ENCODE data around the gene KREMEN1. TPM values are rescaled to one million over a fixed set of nuclear protein-coding genes. Genes with fewer than 3 reads are reported as not detected.

KREMEN1 gene
- total and polyA plus RNA-seq, 3 experiments from 2014 or later: 0.16 to 0.28 TPM; not detected in 1

DNA sequence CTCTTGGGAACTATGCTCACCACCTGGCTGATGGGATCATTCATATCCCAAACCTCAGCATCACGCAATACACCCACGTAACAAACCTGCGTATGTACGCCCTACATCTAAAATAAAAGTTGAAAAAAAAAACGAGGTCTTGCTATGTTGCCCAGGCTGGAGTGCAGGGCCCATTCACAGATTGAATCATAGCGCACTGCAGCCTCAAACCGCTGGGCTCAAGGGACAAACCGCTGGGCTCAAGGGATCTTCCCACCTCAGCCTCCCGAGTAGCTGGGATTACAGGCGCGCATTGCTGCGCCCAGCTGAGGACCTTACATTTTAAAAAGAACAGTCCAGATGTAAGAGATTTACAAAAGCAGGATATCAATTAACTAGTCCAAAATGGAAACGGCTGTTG, 91.0 kb downstream of the KREMEN1 start:
- peaks cover 11% of the 10 kb centered on the region for H3K4me1 ChIP-seq (ENCODE audit: insufficient read depth, low read length)
- CTCF ChIA-PET: no interaction called here
- H3K4me3 ChIP-seq (ENCODE audit: low read length): no peak overlapping the region
- Mint-ChIP-seq H3K36me3 (no peaks in the 10 kb centered on the region), H3K4me1 (peaks cover 15 to 22% (median 21%) of the 10 kb centered on the region in 3 donors), H3K27me3 (peaks cover 7 to 22% of the 10 kb centered on the region in 2 donors), H3K4me3 (no peak overlapping the region), H3K9me3 (no peaks in the 10 kb centered on the region), H3K27ac (no peak overlapping the region)
- no peak overlapping the region for H3K27ac ChIP-seq (ENCODE audit: low read depth, low read length)
- no peaks in the 10 kb centered on the region for H3K27me3 ChIP-seq (ENCODE audit: insufficient read depth, low read length, poor library complexity, severe bottlenecking)
- no peaks in the 10 kb centered on the region for H3K9me3 ChIP-seq (ENCODE audit: low read length)
- DNase-seq: no peak
- H3K36me3 ChIP-seq (ENCODE audit: insufficient read depth, low read length): no peaks in the 10 kb centered on the region
- POLR2A ChIA-PET: no interaction called here

DNA sequence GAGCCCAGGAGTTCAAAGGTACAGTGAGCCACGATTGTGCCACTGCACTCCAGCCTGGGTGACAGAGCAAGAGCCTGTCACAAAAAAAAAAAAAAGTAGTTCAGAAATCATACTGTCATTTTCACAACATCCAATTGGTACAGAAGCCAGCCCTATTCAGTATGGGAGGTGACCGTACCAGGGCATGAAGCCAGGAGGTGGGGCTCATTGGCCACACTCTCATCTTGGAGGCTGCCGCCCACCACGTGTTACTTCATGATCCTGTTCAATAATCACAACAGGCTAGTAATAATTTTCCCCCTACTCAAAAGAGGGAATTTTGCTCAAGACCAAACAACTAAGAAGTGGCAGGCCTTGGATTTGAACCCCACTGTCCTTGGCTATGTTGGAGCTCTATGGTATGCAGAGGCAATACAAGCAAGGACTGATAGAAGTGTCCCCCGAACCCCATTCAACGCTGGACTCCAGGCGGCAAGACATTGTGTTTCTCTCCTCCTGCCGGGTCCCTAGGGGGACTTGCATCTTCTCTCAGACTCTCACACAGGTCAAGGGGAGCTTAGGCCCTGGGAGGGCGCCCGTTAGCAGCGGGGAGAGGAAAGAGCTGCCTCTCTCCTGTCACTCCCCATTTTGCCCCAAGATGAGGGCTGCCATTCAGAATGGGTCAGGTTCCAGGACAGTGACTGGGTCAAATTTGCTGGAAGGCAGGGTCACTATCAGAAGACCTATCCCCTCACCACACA, 92.7 kb downstream of the KREMEN1 start:
- no peaks in the 10 kb centered on the region for H3K9me3 Mint-ChIP-seq
- ChIA-PET POLR2A (no interaction called here), CTCF (no interaction called here)
- H3K27me3 ChIP-seq (ENCODE audit: insufficient read depth, low read length, poor library complexity, severe bottlenecking): no peaks in the 10 kb centered on the region
- no peak overlapping the region for H3K27ac ChIP-seq (ENCODE audit: low read depth, low read length)
- peaks cover 11% of the 10 kb centered on the region for H3K4me1 ChIP-seq (ENCODE audit: insufficient read depth, low read length)
- no peaks in the 10 kb centered on the region for H3K9me3 ChIP-seq (ENCODE audit: low read length)
- H3K27ac Mint-ChIP-seq: no peak overlapping the region
- H3K4me1 Mint-ChIP-seq: peaks cover 15 to 22% (median 21%) of the 10 kb centered on the region in 3 donors
- peaks cover 10 to 14% of the 10 kb centered on the region in 2 donors for H3K27me3 Mint-ChIP-seq
- no peaks in the 10 kb centered on the region for H3K36me3 Mint-ChIP-seq
- H3K36me3 ChIP-seq (ENCODE audit: insufficient read depth, low read length): no peaks in the 10 kb centered on the region
- H3K4me3 Mint-ChIP-seq: no peak overlapping the region
- DNase-seq: no peak
- no peak overlapping the region for H3K4me3 ChIP-seq (ENCODE audit: low read length)

DNA sequence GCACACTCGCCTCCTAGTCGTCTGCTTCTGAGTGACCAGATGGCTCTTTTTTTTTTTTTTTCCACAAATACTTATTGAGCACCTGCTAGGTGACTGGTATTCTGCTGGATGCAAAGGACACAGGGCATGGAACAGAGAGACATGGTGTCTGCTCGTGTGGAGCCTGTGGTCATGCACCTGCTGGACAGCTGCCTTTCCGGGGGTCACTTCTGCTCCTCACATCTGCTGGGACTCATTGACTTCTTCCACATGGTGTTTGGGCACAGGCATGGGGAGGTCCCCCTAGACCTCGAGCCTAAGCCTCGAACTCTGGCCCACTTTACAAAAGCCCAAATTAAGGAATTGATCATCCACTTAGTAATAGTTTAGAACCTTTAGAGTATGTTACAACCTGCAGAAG, 93.3 kb downstream of the KREMEN1 start:
- CTCF ChIA-PET: no interaction called here
- no peaks in the 10 kb centered on the region for H3K9me3 Mint-ChIP-seq
- POLR2A ChIA-PET: no interaction called here
- peak overlapping the region in 1 of 8 donors; percentile 48 for H3K27ac Mint-ChIP-seq
- no peaks in the 10 kb centered on the region for H3K27me3 ChIP-seq (ENCODE audit: insufficient read depth, low read length, poor library complexity, severe bottlenecking)
- H3K4me3 Mint-ChIP-seq: no peak overlapping the region
- peaks cover 11% of the 10 kb centered on the region for H3K4me1 ChIP-seq (ENCODE audit: insufficient read depth, low read length)
- DNase-seq: no peak
- no peak overlapping the region for H3K27ac ChIP-seq (ENCODE audit: low read depth, low read length)
- H3K27me3 Mint-ChIP-seq: peaks cover 9 to 10% of the 10 kb centered on the region in 2 donors
- no peaks in the 10 kb centered on the region for H3K36me3 ChIP-seq (ENCODE audit: insufficient read depth, low read length)
- H3K9me3 ChIP-seq (ENCODE audit: low read length): no peaks in the 10 kb centered on the region
- peaks cover 15 to 22% (median 21%) of the 10 kb centered on the region in 3 donors for H3K4me1 Mint-ChIP-seq
- no peaks in the 10 kb centered on the region for H3K36me3 Mint-ChIP-seq
- H3K4me3 ChIP-seq (ENCODE audit: low read length): no peak overlapping the region

DNA sequence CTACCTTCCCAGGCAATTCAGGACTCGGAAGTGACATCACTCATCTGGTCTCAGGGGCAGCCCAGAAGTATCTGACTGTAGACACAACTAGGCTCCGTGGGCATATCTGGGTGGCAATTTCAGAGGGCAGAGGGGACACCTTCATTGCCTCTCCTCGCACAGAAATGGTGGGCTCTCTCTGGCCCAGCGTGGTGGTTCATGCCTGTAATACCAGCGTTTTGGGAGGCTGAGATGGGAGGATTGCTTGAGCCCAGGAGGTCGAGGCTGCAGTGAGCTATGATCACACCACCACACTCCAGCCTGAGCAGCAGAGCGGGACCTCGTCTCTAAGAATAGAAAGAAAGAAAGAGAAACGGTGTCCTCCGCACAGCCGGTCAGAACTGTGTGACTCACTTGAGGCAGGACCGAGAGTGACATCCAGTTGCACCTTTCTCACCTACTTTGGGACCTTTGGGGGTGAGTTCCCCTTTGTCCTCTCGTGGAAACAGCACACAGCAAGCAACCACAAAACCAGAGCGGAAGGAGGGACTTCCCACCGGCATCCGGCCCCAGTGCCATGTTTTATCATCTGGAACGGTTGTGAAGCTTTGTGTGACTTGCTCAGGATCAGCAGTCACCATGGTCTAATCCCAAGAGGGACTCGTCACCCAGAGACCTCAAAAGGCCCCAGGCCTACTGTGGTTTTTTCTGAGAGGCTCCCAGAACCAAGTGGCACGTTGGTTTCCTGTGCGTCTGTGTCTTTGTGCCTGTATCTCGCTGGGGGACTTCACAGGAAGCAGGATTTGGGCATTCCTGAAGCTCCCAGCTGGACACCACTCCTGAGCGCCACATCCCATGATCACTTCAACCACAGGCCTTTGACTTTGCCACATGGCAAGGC, 94.4 kb downstream of the KREMEN1 start:
- no peaks in the 10 kb centered on the region for H3K27me3 ChIP-seq (ENCODE audit: insufficient read depth, low read length, poor library complexity, severe bottlenecking)
- H3K9me3 ChIP-seq (ENCODE audit: low read length): no peaks in the 10 kb centered on the region
- Mint-ChIP-seq H3K4me3 (peak overlapping the region in 5 of 7 donors; percentile 41 to 70 (median 51)), H3K27ac (peak overlapping the region in 6 of 8 donors; percentile 27 to 92 (median 38)), H3K9me3 (no peaks in the 10 kb centered on the region), H3K36me3 (no peaks in the 10 kb centered on the region), H3K27me3 (peaks cover 7 to 9% of the 10 kb centered on the region in 2 donors), H3K4me1 (peaks cover 15 to 22% (median 21%) of the 10 kb centered on the region in 3 donors)
- POLR2A ChIA-PET: no interaction called here
- DNase-seq: peak in 2 of 5 donors; percentile 20 to 23
- peaks cover 11% of the 10 kb centered on the region for H3K4me1 ChIP-seq (ENCODE audit: insufficient read depth, low read length)
- CTCF ChIA-PET: no interaction called here
- peak overlapping the region; percentile 22 for H3K4me3 ChIP-seq (ENCODE audit: low read length)
- H3K27ac ChIP-seq (ENCODE audit: low read depth, low read length): no peak overlapping the region
- H3K36me3 ChIP-seq (ENCODE audit: insufficient read depth, low read length): no peaks in the 10 kb centered on the region

DNA sequence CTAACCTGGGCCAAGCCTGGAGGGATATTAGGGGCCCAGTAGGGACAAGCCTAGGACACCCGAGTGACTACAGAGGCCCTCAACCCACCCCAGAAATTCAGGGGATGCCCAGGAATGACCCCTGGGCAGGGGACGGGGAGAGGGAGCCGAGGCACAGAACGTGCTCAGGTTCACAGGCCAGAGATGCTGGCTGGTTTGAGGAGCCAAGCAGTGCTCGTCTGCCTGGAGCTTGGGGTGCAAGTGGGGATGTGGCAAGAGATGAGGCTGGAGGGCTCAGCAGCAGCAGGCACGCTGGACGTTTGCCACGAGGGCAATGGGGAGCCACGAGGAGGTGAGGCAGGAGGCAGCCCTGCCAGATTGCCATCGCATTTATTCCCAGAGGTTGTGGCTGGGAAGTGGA, 98.9 kb downstream of the KREMEN1 start:
- H3K4me1 Mint-ChIP-seq: peaks cover 9 to 12% (median 11%) of the 10 kb centered on the region in 3 donors
- H3K27ac ChIP-seq (ENCODE audit: low read depth, low read length): no peak overlapping the region
- H3K27ac Mint-ChIP-seq: no peak overlapping the region
- no peak overlapping the region for H3K4me3 ChIP-seq (ENCODE audit: low read length)
- H3K36me3 ChIP-seq (ENCODE audit: insufficient read depth, low read length): no peaks in the 10 kb centered on the region
- H3K27me3 Mint-ChIP-seq: peaks cover 3 to 11% of the 10 kb centered on the region in 2 donors
- H3K4me1 ChIP-seq (ENCODE audit: insufficient read depth, low read length): peaks cover 10% of the 10 kb centered on the region
- no peaks in the 10 kb centered on the region for H3K27me3 ChIP-seq (ENCODE audit: insufficient read depth, low read length, poor library complexity, severe bottlenecking)
- peaks cover 0 to 9% (median 2%) of the 10 kb centered on the region in 3 donors for H3K36me3 Mint-ChIP-seq
- CTCF ChIA-PET: no interaction called here
- peaks cover 14 to 19% (median 17%) of the 10 kb centered on the region in 5 donors for H3K9me3 Mint-ChIP-seq
- no peak for DNase-seq
- H3K4me3 Mint-ChIP-seq: no peak overlapping the region
- no peaks in the 10 kb centered on the region for H3K9me3 ChIP-seq (ENCODE audit: low read length)
- POLR2A ChIA-PET: no interaction called here

DNA sequence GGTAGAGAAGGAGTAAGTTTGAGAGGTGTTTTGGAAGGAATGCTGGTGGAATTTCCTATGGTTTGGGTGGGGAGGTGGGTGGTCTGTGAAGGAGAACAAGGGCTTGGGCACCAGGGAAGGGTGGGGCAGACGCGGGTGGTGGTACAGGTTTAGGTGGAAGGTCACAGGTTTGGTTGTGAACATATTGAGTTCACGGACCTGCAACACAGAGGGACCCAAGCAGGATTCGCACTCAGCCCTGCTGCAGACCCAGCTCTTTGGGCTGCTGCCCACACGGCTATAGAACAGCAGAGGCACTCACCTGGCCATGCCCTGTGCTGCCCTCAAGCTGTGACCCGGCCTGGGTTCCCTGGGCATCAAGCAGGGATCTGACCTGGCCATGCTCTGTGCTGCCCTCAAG, 99.4 kb downstream of the KREMEN1 start:
- H3K36me3 Mint-ChIP-seq: peaks cover 0 to 9% (median 2%) of the 10 kb centered on the region in 3 donors
- Histone ChIP-seq H3K27ac (ENCODE audit: low read depth, low read length) (no peak overlapping the region), H3K4me3 (ENCODE audit: low read length) (no peak overlapping the region), H3K4me1 (ENCODE audit: insufficient read depth, low read length) (peaks cover 5% of the 10 kb centered on the region), H3K9me3 (ENCODE audit: low read length) (no peaks in the 10 kb centered on the region), H3K27me3 (ENCODE audit: insufficient read depth, low read length, poor library complexity, severe bottlenecking) (no peaks in the 10 kb centered on the region), H3K36me3 (ENCODE audit: insufficient read depth, low read length) (no peaks in the 10 kb centered on the region)
- ChIA-PET POLR2A (no interaction called here), CTCF (no interaction called here)
- H3K27ac Mint-ChIP-seq: no peak overlapping the region
- peaks cover 3 to 11% of the 10 kb centered on the region in 2 donors for H3K27me3 Mint-ChIP-seq
- peaks cover 14 to 19% (median 17%) of the 10 kb centered on the region in 5 donors for H3K9me3 Mint-ChIP-seq
- peaks cover 5 to 7% (median 6%) of the 10 kb centered on the region in 3 donors for H3K4me1 Mint-ChIP-seq
- DNase-seq: no peak
- no peak overlapping the region for H3K4me3 Mint-ChIP-seq

DNA sequence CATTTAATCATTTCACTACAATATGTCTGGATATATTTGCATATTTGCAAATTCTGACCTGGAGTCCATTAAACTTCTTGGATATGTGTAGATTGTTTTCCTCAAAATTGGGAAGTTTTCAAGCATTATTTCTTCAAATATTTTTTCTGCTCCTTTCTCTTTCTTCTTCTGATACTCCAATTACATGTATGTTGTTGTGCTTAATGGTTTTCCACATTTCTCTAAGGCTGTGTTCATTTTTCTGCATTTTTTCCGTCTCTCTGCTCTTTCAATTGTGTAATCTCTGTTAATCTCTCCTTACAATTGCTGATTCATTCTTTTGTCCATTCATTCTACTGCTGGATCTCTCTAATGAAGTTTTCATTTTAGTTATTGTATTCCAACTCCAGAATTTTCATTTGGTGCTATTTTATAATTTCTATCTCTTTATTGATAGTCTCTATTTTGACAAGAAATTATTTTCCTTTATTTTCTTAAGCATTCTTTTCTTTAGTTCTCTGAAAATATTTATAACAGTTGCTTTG, 102.5 kb downstream of the KREMEN1 start:
- Mint-ChIP-seq H3K4me3 (no peak overlapping the region), H3K27ac (no peak overlapping the region), H3K27me3 (peaks cover 9 to 12% of the 10 kb centered on the region in 2 donors), H3K4me1 (no peaks in the 10 kb centered on the region), H3K36me3 (peaks cover 0 to 9% (median 2%) of the 10 kb centered on the region in 3 donors), H3K9me3 (peaks cover 14 to 19% (median 17%) of the 10 kb centered on the region in 5 donors)
- no peaks in the 10 kb centered on the region for H3K27me3 ChIP-seq (ENCODE audit: insufficient read depth, low read length, poor library complexity, severe bottlenecking)
- H3K4me1 ChIP-seq (ENCODE audit: insufficient read depth, low read length): no peaks in the 10 kb centered on the region
- DNase-seq: no peak
- POLR2A ChIA-PET: no interaction called here
- CTCF ChIA-PET: no interaction called here
- H3K27ac ChIP-seq (ENCODE audit: low read depth, low read length): no peak overlapping the region
- no peaks in the 10 kb centered on the region for H3K9me3 ChIP-seq (ENCODE audit: low read length)
- no peak overlapping the region for H3K4me3 ChIP-seq (ENCODE audit: low read length)
- no peaks in the 10 kb centered on the region for H3K36me3 ChIP-seq (ENCODE audit: insufficient read depth, low read length)
